ENCODE results near the gene LPIN3. TPM values are rescaled to one million over a fixed set of nuclear protein-coding genes. Genes with fewer than 3 reads are reported as not detected.
A peak's percentile ranks its signal among the peaks of the same experiment; 100 is the strongest.

LPIN3 gene
- polyA plus RNA-seq, 1 donor = 15.9 TPM

- no peak for DNase-seq
These were observed 51.0 kb downstream of the LPIN3 start for GRCh38 chr20:41391587-41392001.

- no peak for DNase-seq
These were observed 51.7 kb downstream of the LPIN3 start for GRCh38 chr20:41392295-41392694.

GRCh38 chr20:41392871-41393704, 52.5 kb downstream of the LPIN3 start:
- DNase-seq = no peak

GRCh38 chr20:41393705-41394066, 53.1 kb downstream of the LPIN3 start:
- DNase-seq = no peak

- DNase-seq = no peak
These were observed 53.5 kb downstream of the LPIN3 start for GRCh38 chr20:41394081-41394480.

GRCh38 chr20:41394931-41395666, 54.5 kb downstream of the LPIN3 start:
- DNase-seq = no peak

- DNase-seq = no peak
These were observed 55.3 kb downstream of the LPIN3 start for GRCh38 chr20:41395667-41396664.

- peak; percentile 42 for DNase-seq
These were observed 57.8 kb downstream of the LPIN3 start for GRCh38 chr20:41398408-41398807.

- DNase-seq = no peak
These were observed 63.0 kb downstream of the LPIN3 start for GRCh38 chr20:41403604-41404003.

GRCh38 chr20:41405436-41405835, 64.8 kb downstream of the LPIN3 start:
- DNase-seq = no peak

GRCh38 chr20:41406353-41406752, 65.7 kb downstream of the LPIN3 start:
- no peak for DNase-seq

GRCh38 chr20:41406896-41407444, 66.3 kb downstream of the LPIN3 start:
- no peak for DNase-seq

- no peak for DNase-seq
These were observed 67.0 kb downstream of the LPIN3 start for GRCh38 chr20:41407607-41408006.

GRCh38 chr20:41408156-41408794, 67.7 kb downstream of the LPIN3 start:
- DNase-seq = no peak

GRCh38 chr20:41408986-41409385, 68.4 kb downstream of the LPIN3 start:
- DNase-seq = peak; percentile 47

Other genes starting within 250 kb of the LPIN3 start
- gene PLCG1, start 203.3 kb upstream of the LPIN3 start, polyA plus RNA-seq (ENCODE audit: insufficient read length) = 206 TPM
- gene ZHX3, start 23.1 kb upstream of the LPIN3 start, polyA plus RNA-seq (ENCODE audit: insufficient read length) = 27.6 TPM
- gene EMILIN3, start 26.0 kb downstream of the LPIN3 start, polyA plus RNA-seq (ENCODE audit: insufficient read length) = 7.7 TPM

Data from left kidney (tissue), 2 donors.